Skeletal muscle satellite cell (primary cell): Measurements from ENCODE around the gene RHO.

Experiments used
- H3K27me3 ChIP-seq: 2 replicates; pipeline ENCODE4 v1.7.0; 2013; ENCODE audit warnings: low read length; ENCODE audit not compliant: control insufficient read depth, insufficient read depth
- H3K36me3 ChIP-seq: 2 replicates; pipeline ENCODE4 v1.7.0; 2013; ENCODE audit warnings: mild to moderate bottlenecking, control low read depth, low read length; ENCODE audit not compliant: insufficient read depth
- H3K4me1 ChIP-seq: 2 replicates; pipeline ENCODE4 v1.7.0; 2013; ENCODE audit warnings: low read length; ENCODE audit not compliant: control insufficient read depth, insufficient read depth
- H3K4me2 ChIP-seq: 2 replicates; pipeline ENCODE4 v1.7.0; 2013; ENCODE audit warnings: mild to moderate bottlenecking, low read length
- H3K4me3 ChIP-seq: 2 replicates; pipeline ENCODE4 v1.7.0; 2013; ENCODE audit warnings: low read length
- H3K9ac ChIP-seq: 2 replicates; pipeline ENCODE4 v1.7.0; 2013; ENCODE audit warnings: mild to moderate bottlenecking, low read depth, low read length, moderate library complexity
- H3K9me3 ChIP-seq: replicated peaks from 2 replicates; pipeline ENCODE4 v1.7.0; 2013; ENCODE audit warnings: mild to moderate bottlenecking, control low read depth, low read length

Gene RHO

DNA sequence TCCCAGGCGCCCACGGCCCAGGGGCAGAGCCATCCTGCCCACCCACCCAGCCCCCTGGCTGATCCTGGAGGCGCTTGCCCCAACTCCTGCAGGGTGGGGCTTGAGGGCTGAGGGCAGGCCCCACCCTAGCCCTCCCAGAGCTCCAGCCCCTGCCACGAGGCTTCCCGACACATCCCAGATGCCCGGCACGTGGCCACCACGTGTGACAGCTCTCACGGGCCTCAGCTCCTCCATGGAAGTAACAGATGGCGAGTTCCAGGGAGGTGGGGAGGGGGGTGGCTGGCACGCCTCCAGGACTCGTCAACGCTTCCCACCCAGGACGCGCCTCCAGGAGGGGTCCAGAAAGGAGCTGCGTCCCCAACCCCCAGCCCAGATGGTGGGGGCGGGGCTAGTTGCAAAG lies 48.9 kb downstream of the RHO start:
- Histone ChIP-seq H3K4me2 (no peak overlapping the region), H3K36me3 (peaks cover 54% of the 10 kb centered on the region), H3K27me3 (no peaks in the 10 kb centered on the region), H3K9ac (no peak overlapping the region), H3K9me3 (no peaks in the 10 kb centered on the region), H3K4me1 (no peaks in the 10 kb centered on the region), H3K4me3 (no peak overlapping the region)

DNA sequence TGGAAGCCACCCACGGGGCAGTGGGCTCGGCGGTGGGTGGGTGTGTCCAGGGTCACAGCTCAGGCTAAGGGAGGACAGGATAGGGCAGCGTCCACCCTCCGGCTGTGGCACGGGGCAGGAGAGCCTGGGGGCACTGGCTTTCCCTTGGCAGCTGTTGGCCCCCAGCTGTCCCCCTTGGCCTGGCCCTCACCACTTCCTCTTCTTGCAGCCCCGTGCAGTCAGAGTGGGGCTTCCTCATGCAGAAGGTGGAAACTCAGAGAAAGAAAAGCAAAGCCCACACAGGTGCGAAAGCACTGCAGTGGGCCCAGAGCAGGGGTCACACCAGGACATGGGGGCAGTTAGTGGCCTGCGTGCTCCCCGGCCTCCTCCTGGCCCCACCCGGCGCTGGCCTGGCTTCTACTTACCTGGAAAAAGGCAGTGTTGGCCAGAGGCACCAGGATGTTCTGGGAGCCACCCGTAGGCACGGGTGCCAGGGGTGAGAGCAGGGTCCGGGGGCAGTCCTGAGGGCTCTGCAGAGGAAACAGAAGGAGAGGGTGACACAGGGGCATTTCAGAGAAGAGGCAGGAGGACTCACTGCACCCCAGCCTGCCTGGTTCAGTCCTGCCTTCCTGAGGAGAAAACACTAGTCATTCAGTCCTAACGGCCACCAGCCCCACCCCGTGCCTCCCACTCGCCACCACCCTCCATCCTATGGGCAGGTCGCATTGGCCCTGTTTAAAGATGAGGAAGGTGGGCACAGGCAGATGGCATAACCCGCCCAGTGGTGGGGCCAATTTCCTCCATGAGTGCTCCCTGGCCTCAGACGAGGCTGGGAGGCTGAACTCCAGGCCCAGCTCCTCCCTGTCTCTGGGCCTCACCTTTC lies 49.7 kb downstream of the RHO start:
- H3K4me1 ChIP-seq, result no peaks in the 10 kb centered on the region
- H3K27me3 ChIP-seq, result no peaks in the 10 kb centered on the region
- no peak overlapping the region for H3K4me2 ChIP-seq
- H3K9me3 ChIP-seq, result no peaks in the 10 kb centered on the region
- H3K9ac ChIP-seq, result no peak overlapping the region
- H3K4me3 ChIP-seq, result no peak overlapping the region
- peaks cover 49% of the 10 kb centered on the region for H3K36me3 ChIP-seq

DNA sequence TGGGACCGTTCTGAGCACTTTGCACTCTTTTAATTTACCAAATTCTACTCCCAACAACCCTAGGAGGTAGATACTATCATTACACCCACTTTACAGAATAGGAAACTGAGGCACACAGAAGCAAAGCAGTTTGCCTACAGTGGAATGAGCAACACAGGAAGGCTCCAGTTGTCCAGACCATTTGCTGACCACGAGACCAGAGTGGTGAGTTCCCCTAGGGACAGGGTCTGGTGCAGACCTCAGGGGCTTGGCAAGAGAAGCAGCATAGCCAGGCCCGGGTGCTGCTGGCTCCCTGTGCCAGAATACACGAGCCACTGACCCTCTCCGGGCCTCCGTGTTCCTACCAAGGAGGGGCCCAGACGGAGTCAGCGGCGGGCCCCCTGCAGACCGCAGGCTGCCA lies 51.6 kb downstream of the RHO start:
- H3K27me3 ChIP-seq, result no peaks in the 10 kb centered on the region
- H3K36me3 ChIP-seq, result peaks cover 52% of the 10 kb centered on the region

DNA sequence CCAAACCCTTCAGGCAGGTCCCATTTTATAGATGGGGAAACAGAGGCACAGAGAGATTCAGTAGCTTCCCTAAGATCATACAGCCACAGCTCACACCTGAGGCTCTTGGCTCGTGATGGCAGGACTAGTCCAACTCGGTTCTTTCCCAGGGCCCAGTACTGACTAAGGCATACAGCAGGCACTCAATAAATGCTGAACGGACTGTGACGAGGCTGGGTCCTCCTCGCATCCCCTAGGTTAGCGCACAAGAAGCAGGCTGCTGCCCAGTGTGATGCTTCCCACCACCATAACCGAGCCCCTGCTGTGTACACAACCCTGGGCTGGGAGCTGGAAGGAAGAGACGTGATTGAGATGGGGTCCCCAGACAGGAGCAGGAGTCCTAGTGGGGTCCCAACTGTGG lies 53.2 kb downstream of the RHO start:
- no peaks in the 10 kb centered on the region for H3K4me1 ChIP-seq

More for the DNA sequence above, 51.6 kb downstream of the RHO start:
- Histone ChIP-seq H3K4me3 (no peak overlapping the region), H3K4me1 (no peaks in the 10 kb centered on the region), H3K9me3 (no peaks in the 10 kb centered on the region), H3K9ac (no peak overlapping the region), H3K4me2 (no peak overlapping the region)

DNA sequence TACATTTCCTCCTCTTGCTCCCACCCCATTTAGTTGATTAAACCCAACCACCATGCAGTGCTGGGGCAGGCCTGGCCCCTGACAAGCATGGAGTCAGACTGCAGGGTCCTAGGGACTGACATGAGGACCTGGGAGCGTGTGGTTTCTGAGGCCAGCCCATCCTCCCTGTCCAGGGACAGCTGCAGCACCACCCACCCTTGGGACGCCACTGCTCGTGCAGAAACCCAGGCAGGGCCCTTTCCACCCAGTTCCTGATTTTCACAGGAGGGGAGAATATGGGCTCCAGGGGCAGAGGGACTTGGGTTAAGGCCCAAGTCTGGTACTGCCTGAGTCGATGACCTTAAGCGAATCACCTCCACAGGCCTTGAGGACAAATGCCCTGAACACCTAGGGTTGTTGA lies 54.4 kb downstream of the RHO start:
- Histone ChIP-seq H3K4me3 (no peak overlapping the region), H3K27me3 (no peaks in the 10 kb centered on the region), H3K4me1 (no peaks in the 10 kb centered on the region), H3K9me3 (no peaks in the 10 kb centered on the region), H3K36me3 (peaks cover 62% of the 10 kb centered on the region), H3K4me2 (no peak overlapping the region), H3K9ac (no peak overlapping the region)

More for the DNA sequence above, 53.2 kb downstream of the RHO start:
- Histone ChIP-seq H3K4me2 (no peak overlapping the region), H3K27me3 (no peaks in the 10 kb centered on the region), H3K9ac (no peak overlapping the region), H3K9me3 (no peaks in the 10 kb centered on the region), H3K4me3 (no peak overlapping the region), H3K36me3 (peaks cover 63% of the 10 kb centered on the region)

DNA sequence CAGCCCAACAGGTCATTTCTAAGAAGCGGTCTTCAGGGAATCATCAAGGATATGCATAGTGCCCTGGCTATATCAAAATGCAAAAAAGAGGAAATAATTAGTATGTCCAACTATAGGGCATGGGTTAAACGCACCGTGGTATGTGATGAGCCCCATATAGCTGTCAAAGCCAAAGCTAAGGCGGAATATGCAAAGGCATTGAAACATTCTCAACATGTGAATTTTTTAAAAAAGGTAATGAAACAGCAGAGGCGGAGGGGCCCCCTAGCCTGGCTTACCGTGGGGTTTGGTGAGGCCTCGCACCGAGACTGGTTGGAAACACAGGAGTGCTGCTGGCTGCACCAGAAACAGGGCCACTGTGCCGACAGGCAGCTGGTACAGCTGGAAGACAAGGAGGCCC lies 54.9 kb downstream of the RHO start:
- Histone ChIP-seq H3K9ac (no peak overlapping the region), H3K4me3 (no peak overlapping the region), H3K4me1 (no peaks in the 10 kb centered on the region), H3K27me3 (no peaks in the 10 kb centered on the region), H3K9me3 (no peaks in the 10 kb centered on the region), H3K4me2 (no peak overlapping the region), H3K36me3 (peaks cover 57% of the 10 kb centered on the region)

DNA sequence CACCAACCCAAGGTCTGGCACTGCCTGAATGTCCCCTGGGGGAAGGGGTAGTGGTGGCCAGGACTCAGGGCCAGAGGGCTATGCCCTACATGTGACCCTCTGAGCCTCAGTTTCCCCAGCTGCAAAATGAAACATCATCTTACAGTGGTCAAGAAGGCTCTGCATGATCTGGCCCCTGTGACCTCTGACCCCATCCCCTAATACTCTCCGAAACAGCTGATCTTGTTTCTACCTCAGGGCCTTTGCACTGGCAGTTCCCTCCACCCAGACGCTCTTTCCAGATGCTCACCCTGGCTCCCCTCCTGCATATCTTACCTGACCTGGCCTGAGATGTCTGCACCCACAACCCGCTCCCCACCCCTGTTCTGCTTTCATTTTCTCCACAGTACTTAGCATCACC lies 56.2 kb downstream of the RHO start:
- no peak overlapping the region for H3K4me3 ChIP-seq
- no peaks in the 10 kb centered on the region for H3K9me3 ChIP-seq
- no peak overlapping the region for H3K9ac ChIP-seq
- H3K36me3 ChIP-seq, result peaks cover 52% of the 10 kb centered on the region
- no peaks in the 10 kb centered on the region for H3K27me3 ChIP-seq
- H3K4me1 ChIP-seq, result no peaks in the 10 kb centered on the region
- H3K4me2 ChIP-seq, result no peak overlapping the region
